T-helper 22 cell (primary cell): ENCODE results near the gene ARHGAP21.

Experiments used
- DNase-seq: peaks from one replicate; pipeline ENCODE4 v3.0.0-alpha.2; 2020; ENCODE audit warnings: low read depth

ARHGAP21 gene

GRCh38 chr10:24574161-24574560 lies 149.5 kb downstream of the ARHGAP21 start:
- no peak for DNase-seq

GRCh38 chr10:24571870-24572450 lies 151.7 kb downstream of the ARHGAP21 start:
- DNase-seq, result no peak

GRCh38 chr10:24570658-24571426 lies 152.8 kb downstream of the ARHGAP21 start:
- no peak for DNase-seq

GRCh38 chr10:24569828-24570657 lies 153.6 kb downstream of the ARHGAP21 start:
- DNase-seq, result no peak

GRCh38 chr10:24569330-24569796 lies 154.3 kb downstream of the ARHGAP21 start:
- no peak for DNase-seq

- DNase-seq, result no peak
Measured at GRCh38 chr10:24568042-24568441, 155.6 kb downstream of the ARHGAP21 start.

GRCh38 chr10:24561453-24561852 lies 162.2 kb downstream of the ARHGAP21 start:
- no peak for DNase-seq

GRCh38 chr10:24556750-24557742 lies 166.6 kb downstream of the ARHGAP21 start:
- DNase-seq, result no peak

- DNase-seq, result no peak
Measured at GRCh38 chr10:24556126-24556749, 167.4 kb downstream of the ARHGAP21 start.

- no peak for DNase-seq
Measured at GRCh38 chr10:24554036-24554435, 169.7 kb downstream of the ARHGAP21 start.

GRCh38 chr10:24553051-24553612 lies 170.6 kb downstream of the ARHGAP21 start:
- DNase-seq, result no peak

GRCh38 chr10:24552346-24553016 lies 171.2 kb downstream of the ARHGAP21 start:
- DNase-seq, result no peak

GRCh38 chr10:24551161-24551560 lies 172.5 kb downstream of the ARHGAP21 start:
- DNase-seq, result no peak

GRCh38 chr10:24550680-24551079 lies 173.0 kb downstream of the ARHGAP21 start:
- no peak for DNase-seq

- no peak for DNase-seq
Measured at GRCh38 chr10:24545585-24545984, 178.1 kb downstream of the ARHGAP21 start.

GRCh38 chr10:24544776-24545175 lies 178.9 kb downstream of the ARHGAP21 start:
- no peak for DNase-seq

- no peak for DNase-seq
Measured at GRCh38 chr10:24542314-24543270, 181.1 kb downstream of the ARHGAP21 start.

GRCh38 chr10:24541239-24541753 lies 182.4 kb downstream of the ARHGAP21 start:
- DNase-seq, result no peak

- DNase-seq, result no peak
Measured at GRCh38 chr10:24536636-24537035, 187.1 kb downstream of the ARHGAP21 start.
